Ammon's horn (tissue), 1 donor: ENCODE data around the gene FBXW9.
A peak's percentile ranks its signal among the peaks of the same experiment; 100 is the strongest.
"Not testable (repeated sequence)": the region's sequence is repeated elsewhere in the genome, so short reads cannot be mapped to it uniquely, and the experiment has no call there.

Experiments used
- DNase-seq: peaks from one replicate; pipeline ENCODE4 v3.0.0-alpha.2; 2016; ENCODE audit warnings: low spot score

Gene FBXW9

GRCh38 chr19:12652219-12652618 lies 44.2 kb downstream of the FBXW9 start:
- DNase-seq = no peak

- no peak for DNase-seq
Measured at GRCh38 chr19:12649941-12650340, 46.5 kb downstream of the FBXW9 start.

GRCh38 chr19:12648088-12648487 lies 48.3 kb downstream of the FBXW9 start:
- no peak for DNase-seq

- peak; percentile 32 for DNase-seq
Measured at GRCh38 chr19:12647490-12648071, 48.9 kb downstream of the FBXW9 start.

- DNase-seq = no peak
Measured at GRCh38 chr19:12647047-12647446, 49.4 kb downstream of the FBXW9 start.

- no peak for DNase-seq
Measured at GRCh38 chr19:12646551-12646950, 49.9 kb downstream of the FBXW9 start.

GRCh38 chr19:12643716-12644115 lies 52.7 kb downstream of the FBXW9 start:
- DNase-seq = not testable (repeated sequence)

GRCh38 chr19:12642506-12642905 lies 53.9 kb downstream of the FBXW9 start:
- no peak for DNase-seq

GRCh38 chr19:12641456-12641855 lies 55.0 kb downstream of the FBXW9 start:
- no peak for DNase-seq

- DNase-seq = peak; percentile 88
Measured at GRCh38 chr19:12639901-12640613, 56.4 kb downstream of the FBXW9 start.
